Astrocyte (in vitro differentiated cells and primary cell): ENCODE measurements around the gene NHLRC2. TPM values are rescaled to one million over a fixed set of nuclear protein-coding genes. Genes with fewer than 3 reads are reported as not detected.

Experiments used
- DNase-seq: peaks from one replicate; pipeline ENCODE4 v3.0.0-alpha.2; 2010; ENCODE audit warnings: low read depth
- FAIRE-seq: peaks from 2 replicates; lab custom pipeline; 2011; peaks lifted over from hg19 to GRCh38; lab: Jason Lieb, UNC
- H2AFZ ChIP-seq: 2 replicates; pipeline ENCODE4 v1.6.0; 2012; ENCODE audit warnings: low read depth, low read length, inconsistent platforms
- H3K27ac ChIP-seq: 2 replicates; pipeline ENCODE4 v1.5.1; 2011; ENCODE audit warnings: low read depth, low read length, inconsistent platforms
- H3K27me3 ChIP-seq: 2 replicates; pipeline ENCODE4 v1.6.0; 2011; ENCODE audit warnings: low read length, inconsistent platforms; ENCODE audit not compliant: insufficient read depth
- H3K36me3 ChIP-seq: 2 replicates; pipeline ENCODE4 v1.5.1; 2011; ENCODE audit warnings: low read length, inconsistent platforms; ENCODE audit not compliant: insufficient read depth
- H3K4me1 ChIP-seq: 2 replicates; pipeline ENCODE4 v1.5.1; 2011; ENCODE audit warnings: low read length, inconsistent platforms; ENCODE audit not compliant: insufficient read depth
- H3K4me2 ChIP-seq: 2 replicates; pipeline ENCODE4 v1.6.0; 2012; ENCODE audit warnings: low read length, inconsistent platforms
- H3K4me3 ChIP-seq: 2 replicates; pipeline ENCODE4 v1.5.1; 2011; ENCODE audit warnings: low read depth, mild to moderate bottlenecking, low read length, inconsistent platforms; ENCODE audit not compliant: insufficient read depth
- H3K79me2 ChIP-seq: 2 replicates; pipeline ENCODE4 v1.6.0; 2012; ENCODE audit warnings: mild to moderate bottlenecking, low read length, inconsistent platforms; ENCODE audit not compliant: insufficient read depth
- H3K9ac ChIP-seq: 2 replicates; pipeline ENCODE4 v1.6.0; 2012; ENCODE audit warnings: mild to moderate bottlenecking, low read length, inconsistent platforms
- H3K9me3 ChIP-seq: 2 replicates; pipeline ENCODE4 v1.5.1; 2012; ENCODE audit warnings: low read depth, mild to moderate bottlenecking, low read length, inconsistent platforms; ENCODE audit not compliant: insufficient read depth
- H4K20me1 ChIP-seq: 2 replicates; pipeline ENCODE4 v1.6.0; 2012; ENCODE audit warnings: low read length, inconsistent platforms; ENCODE audit not compliant: insufficient read depth
- H3K27ac Mint-ChIP-seq: one replicate; pipeline ENCODE4 v1.8.0; 2021; ENCODE audit warnings: mild to moderate bottlenecking, mixed read lengths; ENCODE audit not compliant: unreplicated experiment
- H3K27me3 Mint-ChIP-seq: one replicate; pipeline ENCODE4 v1.8.0; 2021; ENCODE audit warnings: low read depth, mixed read lengths; ENCODE audit not compliant: unreplicated experiment
- H3K36me3 Mint-ChIP-seq: one replicate; pipeline ENCODE4 v1.8.0; 2021; ENCODE audit warnings: low read depth, mixed read lengths; ENCODE audit not compliant: unreplicated experiment
- H3K4me1 Mint-ChIP-seq: one replicate; pipeline ENCODE4 v1.8.0; 2021; ENCODE audit warnings: low read depth, mixed read lengths; ENCODE audit not compliant: unreplicated experiment
- H3K4me3 Mint-ChIP-seq: one replicate; pipeline ENCODE4 v1.8.0; 2021; ENCODE audit warnings: mild to moderate bottlenecking, moderate library complexity, mixed read lengths; ENCODE audit not compliant: unreplicated experiment
- H3K9me3 Mint-ChIP-seq: one replicate; pipeline ENCODE4 v1.8.0; 2021; ENCODE audit warnings: mild to moderate bottlenecking, mixed read lengths; ENCODE audit not compliant: unreplicated experiment
- CTCF ChIP-seq: IDR thresholded peaks from 2 replicates; pipeline ENCODE4 v1.5.1; 2011; ENCODE audit warnings: low read depth, mild to moderate bottlenecking, inconsistent platforms, low read length, moderate library complexity; ENCODE audit not compliant: insufficient read depth
- EZH2 ChIP-seq: IDR thresholded peaks from 2 replicates; pipeline ENCODE4 v1.6.1; 2012; ENCODE audit warnings: mild to moderate bottlenecking, low read length, inconsistent platforms; ENCODE audit not compliant: insufficient read depth
- total RNA-seq: library from RNA; stranded (reverse); gene quantifications from 2 replicates; pipeline ENCODE4 v1.2.1, GENCODE V29; 2021

The NHLRC2 gene
- total RNA-seq, 1 donor from 2014 or later = 16.9 TPM

GRCh38 chr10:113922787-113923570, 68.5 kb downstream of the NHLRC2 start:
- FAIRE-seq = no peak
- no peak overlapping the region for H3K27ac ChIP-seq
- H4K20me1 ChIP-seq = no peaks in the 10 kb centered on the region
- Mint-ChIP-seq H3K27ac (no peak overlapping the region), H3K27me3 (peaks cover 6% of the 10 kb centered on the region), H3K4me3 (no peak overlapping the region), H3K36me3 (peaks cover 4% of the 10 kb centered on the region), H3K9me3 (peaks cover 6% of the 10 kb centered on the region), H3K4me1 (no peaks in the 10 kb centered on the region)
- no peak for DNase-seq
- H3K36me3 ChIP-seq = no peaks in the 10 kb centered on the region
- no peak overlapping the region for H3K4me3 ChIP-seq
- no peak overlapping the region for H3K4me2 ChIP-seq
- H2AFZ ChIP-seq = no peak overlapping the region
- no peaks in the 10 kb centered on the region for H3K9me3 ChIP-seq
- no peaks in the 10 kb centered on the region for H3K4me1 ChIP-seq
- TF ChIP-seq CTCF (no peak), EZH2 (no peak)
- H3K9ac ChIP-seq = no peak overlapping the region
- no peaks in the 10 kb centered on the region for H3K79me2 ChIP-seq
- no peaks in the 10 kb centered on the region for H3K27me3 ChIP-seq

GRCh38 chr10:113924186-113924585, 69.7 kb downstream of the NHLRC2 start:
- no peaks in the 10 kb centered on the region for H3K27me3 ChIP-seq
- no peaks in the 10 kb centered on the region for H3K79me2 ChIP-seq
- peaks cover 4% of the 10 kb centered on the region for H3K36me3 Mint-ChIP-seq
- no peak overlapping the region for H3K4me3 Mint-ChIP-seq
- no peak overlapping the region for H3K9ac ChIP-seq
- FAIRE-seq (no peak), DNase-seq (no peak)
- H3K27ac ChIP-seq = no peak overlapping the region
- H3K4me3 ChIP-seq = no peak overlapping the region
- H3K9me3 Mint-ChIP-seq = peaks cover 6% of the 10 kb centered on the region
- no peak overlapping the region for H3K27ac Mint-ChIP-seq
- no peaks in the 10 kb centered on the region for H3K4me1 ChIP-seq
- no peaks in the 10 kb centered on the region for H3K36me3 ChIP-seq
- peaks cover 6% of the 10 kb centered on the region for H3K27me3 Mint-ChIP-seq
- no peaks in the 10 kb centered on the region for H4K20me1 ChIP-seq
- no peak overlapping the region for H2AFZ ChIP-seq
- H3K9me3 ChIP-seq = no peaks in the 10 kb centered on the region
- no peaks in the 10 kb centered on the region for H3K4me1 Mint-ChIP-seq
- no peak overlapping the region for H3K4me2 ChIP-seq
- no peak for TF ChIP-seq EZH2
- TF ChIP-seq CTCF = no peak

GRCh38 chr10:113924664-113925063, 70.2 kb downstream of the NHLRC2 start:
- Mint-ChIP-seq H3K27me3 (peaks cover 6% of the 10 kb centered on the region), H3K36me3 (peaks cover 4% of the 10 kb centered on the region)
- FAIRE-seq = peak; percentile 59

More at GRCh38 chr10:113924664-113925063, 70.2 kb downstream of the NHLRC2 start:
- H3K4me1 ChIP-seq = no peaks in the 10 kb centered on the region
- H3K27ac ChIP-seq = no peak overlapping the region
- no peak overlapping the region for H3K4me2 ChIP-seq
- H3K4me3 Mint-ChIP-seq = no peak overlapping the region
- H3K4me3 ChIP-seq = no peak overlapping the region
- no peaks in the 10 kb centered on the region for H3K79me2 ChIP-seq
- no peaks in the 10 kb centered on the region for H3K36me3 ChIP-seq
- H3K9ac ChIP-seq = no peak overlapping the region
- H2AFZ ChIP-seq = no peak overlapping the region
- no peak for DNase-seq
- no peaks in the 10 kb centered on the region for H3K9me3 ChIP-seq
- no peak overlapping the region for H3K27ac Mint-ChIP-seq
- peaks cover 6% of the 10 kb centered on the region for H3K9me3 Mint-ChIP-seq
- H3K27me3 ChIP-seq = no peaks in the 10 kb centered on the region
- H4K20me1 ChIP-seq = no peaks in the 10 kb centered on the region
- no peaks in the 10 kb centered on the region for H3K4me1 Mint-ChIP-seq
- no peak for TF ChIP-seq EZH2
- TF ChIP-seq CTCF = no peak
